ENCODE data around the gene FGL2. TPM values are rescaled to one million over a fixed set of nuclear protein-coding genes. Genes with fewer than 3 reads are reported as not detected.

Gene FGL2
- total and polyA plus RNA-seq, 11 donors: 2.5 to 56.9 (median 8.6) TPM

GRCh38 chr7:77205706-77206105 lies 6.1 kb upstream of the FGL2 start:
- H3K27me3 ChIP-seq: no peaks in the 10 kb centered on the region
- ATAC-seq (no peak), DNase-seq (no peak)
- 96 to 100% (median 98%) methylated on average over 3 of the region's 3 CpGs for WGBS, 4 donors
- peaks cover 0 to 19% (median 11%) of the 10 kb centered on the region in 12 donors for H3K9me3 ChIP-seq
- H3K27ac ChIP-seq: no peak overlapping the region
- H3K4me3 ChIP-seq: no peak overlapping the region
- no peak for TF ChIP-seq POLR2A (IDR thresholded peaks at IDR 0.05)
- no peak for TF ChIP-seq CTCF (IDR thresholded peaks at IDR 0.05)
- intact Hi-C loops (cut with DNase I): no loop called here
- peaks cover 0 to 17% (median 0%) of the 10 kb centered on the region in 12 donors for H3K4me1 ChIP-seq
- peaks cover 0 to 5% (median 0%) of the 10 kb centered on the region in 9 donors for H3K36me3 ChIP-seq

GRCh38 chr7:77202481-77202976 lies 2.9 kb upstream of the FGL2 start:
- intact Hi-C loops (cut with DNase I): no loop called here
- Histone ChIP-seq H3K27ac (no peak overlapping the region), H3K4me3 (no peak overlapping the region), H3K4me1 (peaks cover 0 to 31% (median 1%) of the 10 kb centered on the region in 12 donors), H3K9me3 (no peaks in the 10 kb centered on the region), H3K27me3 (no peaks in the 10 kb centered on the region), H3K36me3 (no peaks in the 10 kb centered on the region)
- DNase-seq (no peak), ATAC-seq (no peak)
- WGBS, 4 donors: 85 to 91% (median 90%) methylated on average over 4 of the region's 4 CpGs
- TF ChIP-seq POLR2A (IDR thresholded peaks at IDR 0.05) (no peak), CTCF (IDR thresholded peaks at IDR 0.05) (no peak)

DNA sequence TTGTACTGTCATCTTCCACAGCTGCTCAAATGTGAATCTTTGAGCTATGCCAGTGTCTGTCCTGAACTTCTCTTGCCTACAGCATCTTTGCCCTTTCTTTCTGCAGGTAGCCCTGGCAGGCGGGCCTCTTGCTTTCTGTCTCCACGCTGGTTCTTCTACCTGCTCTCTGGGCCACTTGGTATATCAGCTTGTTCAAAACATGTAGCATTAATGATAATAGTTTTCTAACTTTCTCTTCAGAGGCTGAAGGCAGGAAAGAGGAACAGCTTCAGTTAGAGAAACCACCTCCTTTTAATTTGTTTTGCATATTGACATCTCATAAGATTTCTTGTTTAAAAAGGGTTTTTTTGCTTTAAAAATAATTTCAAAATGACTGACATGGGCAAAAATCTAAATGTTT lies 923 bp upstream of the FGL2 start:
- no peak for ATAC-seq
- no peaks in the 10 kb centered on the region for H3K36me3 ChIP-seq
- no peak for TF ChIP-seq CTCF (IDR thresholded peaks at IDR 0.05)
- no peak for TF ChIP-seq POLR2A (IDR thresholded peaks at IDR 0.05)
- no peaks in the 10 kb centered on the region for H3K9me3 ChIP-seq
- H3K4me1 ChIP-seq: peaks cover 0 to 31% (median 1%) of the 10 kb centered on the region in 12 donors
- intact Hi-C loops (cut with DNase I): no loop called here
- WGBS, 4 donors: 87 to 94% (median 93%) methylated on average over 2 of the region's 2 CpGs
- peak overlapping the region in 8 of 12 donors; percentile 13 to 89 (median 73) for H3K27ac ChIP-seq
- no peak for DNase-seq
- no peaks in the 10 kb centered on the region for H3K27me3 ChIP-seq
- H3K4me3 ChIP-seq: peak overlapping the region in 2 of 12 donors; percentile 60 to 64

DNA sequence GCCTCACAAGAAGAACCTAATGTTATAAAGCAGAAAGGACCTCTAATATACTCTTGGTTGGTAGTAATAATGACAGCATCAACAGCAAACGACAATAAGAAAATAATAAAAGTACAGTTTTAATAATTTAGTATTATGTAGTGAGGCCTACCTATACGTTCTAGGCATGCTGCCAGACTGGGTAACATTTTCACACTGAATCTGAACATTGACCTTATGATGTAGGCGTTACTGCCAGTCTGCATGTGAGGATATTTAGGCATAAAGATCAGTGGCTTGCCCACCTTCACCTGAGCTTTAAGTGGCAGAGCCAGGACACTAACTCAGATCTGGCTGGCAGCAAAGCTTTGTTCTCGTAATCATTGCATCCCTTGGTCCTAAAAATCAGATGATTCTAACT lies 2.5 kb downstream of the FGL2 start:
- Histone ChIP-seq H3K9me3 (no peaks in the 10 kb centered on the region), H3K4me3 (peak overlapping the region in 9 of 12 donors; percentile 2 to 69 (median 59)), H3K27me3 (no peaks in the 10 kb centered on the region), H3K27ac (peak overlapping the region in 1 of 12 donors; percentile 89), H3K36me3 (no peaks in the 10 kb centered on the region), H3K4me1 (peaks cover 0 to 52% (median 3%) of the 10 kb centered on the region in 12 donors)
- no peak for ATAC-seq
- DNase-seq: no peak
- no peak for TF ChIP-seq POLR2A (IDR thresholded peaks at IDR 0.05)
- TF ChIP-seq CTCF (IDR thresholded peaks at IDR 0.05): no peak
- intact Hi-C loops (cut with DNase I): no loop called here
- WGBS, 4 donors: 80 to 94% (median 89%) methylated on average over 4 of the region's 4 CpGs
